ENCODE results near the gene ANKRD34B.

Gene ANKRD34B

GRCh38 chr5:80569961-80570786 lies at the start of gene ANKRD34B:
TSS of gene ANKRD34B (minus strand) at chr5:80570280. CDS start at chr5:80560019, 10,261 bp downstream.
- peak within 1 kb of the TSS; percentile 54 for H3K4me3 ChIP-seq (ENCODE audit: low read depth, low read length)
- TF ChIP-seq CTCF (IDR thresholded peaks at IDR 0.05; ENCODE audit: insufficient read depth, low read depth, low read length, missing control alignments) = no peak
- peak; percentile 63 for DNase-seq (ENCODE audit: low read depth)

GRCh38 chr5:80619086-80619485 lies 49.0 kb upstream of the ANKRD34B start:
- no peak for DNase-seq (ENCODE audit: low read depth)
- TF ChIP-seq CTCF (IDR thresholded peaks at IDR 0.05; ENCODE audit: insufficient read depth, low read depth, low read length, missing control alignments) = no peak
- H3K4me3 ChIP-seq (ENCODE audit: low read depth, low read length) = no peak overlapping the region

GRCh38 chr5:80618438-80618837 lies 48.4 kb upstream of the ANKRD34B start:
- no peak for TF ChIP-seq CTCF (IDR thresholded peaks at IDR 0.05; ENCODE audit: insufficient read depth, low read depth, low read length, missing control alignments)
- DNase-seq (ENCODE audit: low read depth) = no peak
- H3K4me3 ChIP-seq (ENCODE audit: low read depth, low read length) = no peak overlapping the region

- H3K4me3 ChIP-seq (ENCODE audit: low read depth, low read length) = no peak overlapping the region
- no peak for TF ChIP-seq CTCF (IDR thresholded peaks at IDR 0.05; ENCODE audit: insufficient read depth, low read depth, low read length, missing control alignments)
- no peak for DNase-seq (ENCODE audit: low read depth)
These were observed 45.3 kb upstream of the ANKRD34B start for GRCh38 chr5:80615266-80615914.

GRCh38 chr5:80609692-80610091 lies 39.6 kb upstream of the ANKRD34B start:
- DNase-seq (ENCODE audit: low read depth) = no peak
- no peak for TF ChIP-seq CTCF (IDR thresholded peaks at IDR 0.05; ENCODE audit: insufficient read depth, low read depth, low read length, missing control alignments)
- no peak overlapping the region for H3K4me3 ChIP-seq (ENCODE audit: low read depth, low read length)

GRCh38 chr5:80608731-80609130 lies 38.7 kb upstream of the ANKRD34B start:
- TF ChIP-seq CTCF (IDR thresholded peaks at IDR 0.05; ENCODE audit: insufficient read depth, low read depth, low read length, missing control alignments) = no peak
- no peak overlapping the region for H3K4me3 ChIP-seq (ENCODE audit: low read depth, low read length)
- peak; percentile 23 for DNase-seq (ENCODE audit: low read depth)

Data from GM12865 (cell line).